Inferior parietal cortex (tissue), 1 donor: ENCODE results near the gene HMBS.
"Not testable (repeated sequence)": the region's sequence is repeated elsewhere in the genome, so short reads cannot be mapped to it uniquely, and the experiment has no call there.

Experiments used
- DNase-seq: peaks from one replicate; pipeline ENCODE4 v3.0.0-alpha.2; 2016; ENCODE audit errors: extremely low spot score

The HMBS gene

GRCh38 chr11:119118227-119118626 lies 33.5 kb downstream of the HMBS start:
- DNase-seq = no peak

- no peak for DNase-seq
Observed at GRCh38 chr11:119118946-119119345, 34.3 kb downstream of the HMBS start.

DNA sequence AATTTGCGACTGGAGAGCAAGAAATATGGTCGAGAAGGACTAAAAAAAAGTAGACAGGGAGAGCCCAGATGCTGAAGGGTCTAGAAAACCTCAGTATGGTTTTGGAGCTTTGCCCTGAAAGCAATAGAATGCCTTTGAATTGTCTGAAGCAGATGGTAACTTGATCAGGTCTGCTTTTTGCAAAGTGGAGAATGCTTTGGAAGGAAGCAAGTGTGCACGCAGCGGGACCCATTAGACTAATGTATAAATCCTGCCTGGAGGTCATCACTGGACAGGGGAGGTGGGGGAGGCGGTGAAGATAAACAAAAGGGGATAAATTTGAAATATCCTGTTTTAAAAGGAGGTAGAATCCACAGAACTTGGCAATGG lies 35.9 kb downstream of the HMBS start:
- peak; percentile 39 for DNase-seq

DNA sequence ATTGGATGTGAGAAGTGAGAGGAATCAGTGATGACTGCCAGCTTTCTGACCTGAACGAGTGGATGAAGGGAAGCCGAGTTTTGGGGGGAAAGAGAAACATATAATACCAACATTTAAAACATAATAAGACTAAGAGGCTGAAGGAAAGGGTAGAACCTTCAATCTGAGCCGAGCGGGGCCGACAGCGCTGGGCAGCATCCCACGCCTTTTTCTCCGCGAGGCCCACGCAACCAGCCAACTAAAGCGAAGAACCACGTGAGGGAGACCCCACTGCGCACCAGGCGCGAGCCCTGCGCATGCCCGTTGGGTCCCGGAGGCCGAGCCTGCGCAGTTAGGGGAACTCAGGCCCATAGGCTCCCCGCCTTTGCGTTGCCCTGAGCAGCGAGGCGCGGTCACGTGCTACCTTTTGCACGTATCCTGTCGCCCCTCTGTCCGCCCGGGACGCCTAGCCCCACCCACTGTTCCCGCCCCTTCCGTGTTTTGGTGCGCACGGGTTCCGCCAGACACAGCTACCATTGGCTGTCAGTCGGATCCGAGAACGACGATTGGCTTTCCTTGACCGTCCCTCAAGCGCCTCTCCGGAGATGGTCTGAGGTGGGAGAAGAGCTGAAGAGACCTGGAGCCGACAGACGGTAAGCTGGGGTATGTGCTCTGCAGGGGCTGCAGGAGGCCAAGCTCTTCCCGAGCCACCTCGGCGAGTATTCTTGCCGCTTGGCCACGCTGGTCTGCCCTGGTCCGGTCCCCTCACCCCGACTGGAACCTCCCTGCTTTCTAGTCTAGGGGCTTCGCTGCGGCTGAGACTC lies 36.5 kb downstream of the HMBS start, which contains the start of gene HINFP:
HINFP (plus strand) TSS at position 573 of the 803 bp plus-strand sequence. CDS start 5,365 bp downstream, outside the sequence.
- peak; percentile 99 for DNase-seq

- no peak for DNase-seq
Observed at GRCh38 chr11:119121811-119122124, 37.1 kb downstream of the HMBS start.

GRCh38 chr11:119125821-119126220 lies 41.1 kb downstream of the HMBS start:
- DNase-seq = no peak

GRCh38 chr11:119126675-119127268 lies 42.1 kb downstream of the HMBS start:
- DNase-seq = no peak

GRCh38 chr11:119130662-119131061 lies 46.0 kb downstream of the HMBS start:
- no peak for DNase-seq

- no peak for DNase-seq
Observed at GRCh38 chr11:119134389-119134978, 49.8 kb downstream of the HMBS start.

DNA sequence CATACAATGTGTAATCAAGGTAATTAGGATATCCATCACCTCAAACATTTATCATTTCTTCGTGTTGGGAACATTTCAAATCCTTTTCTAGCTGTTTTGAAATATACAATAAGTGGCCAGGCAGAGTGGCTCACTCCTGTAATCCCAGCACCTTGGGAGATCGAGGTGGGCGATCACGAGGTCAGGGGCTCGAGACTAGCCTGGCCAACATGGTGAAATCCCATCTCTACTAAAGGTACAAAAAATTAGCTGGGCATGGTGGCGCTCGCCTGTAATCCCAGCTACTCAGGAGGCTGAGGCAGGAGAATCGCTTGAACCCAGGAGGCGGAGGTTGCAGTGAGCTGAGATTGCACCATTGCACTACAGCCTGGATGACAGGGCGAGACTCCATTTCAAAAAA lies 54.6 kb downstream of the HMBS start:
- DNase-seq = not testable (repeated sequence)
